K562 (cell line): ENCODE measurements around the gene THRSP. TPM values are rescaled to one million over a fixed set of nuclear protein-coding genes. Genes with fewer than 3 reads are reported as not detected.
A peak's percentile ranks its signal among the peaks of the same experiment; 100 is the strongest.

Source experiments
- ATAC-seq: fragments of 200-7000 bp; cut with Tn5 transposase; 3 replicates; pipeline ENCODE4 v1.9.1; 2020; ENCODE audit warnings: moderate library complexity
- BruUV-seq: library from RNA; stranded (reverse); fragments of 400-500 nt; replicated peaks from 2 replicates; lab custom pipeline; 2021; lab: Mats Ljungman, UMichigan
- CTCF ChIA-PET: fragments of 300-600 bp; formaldehyde crosslinking; extraction: SDS; loops from one replicate; lab custom pipeline; 2021; ENCODE audit warnings: low intra/inter-chr PET ratio; lab: Yijun Ruan, JAX
- POLR2A ChIA-PET: fragments of 300-600, 350-650 bp; sonication (Branson Sonifier 250); formaldehyde crosslinking; extraction: SDS; loops from one replicate; lab custom pipeline; 2021; ENCODE audit warnings: antibody characterized with exemption, inconsistent platforms; lab: Yijun Ruan, JAX
- DNase-seq, 4 experiments: peaks; one replicate each; pipeline versions ENCODE4 v3.0.0 to v3.0.0-alpha.2; 2011 to 2018; ENCODE audit warnings: low spot score in 3 of 4, mixed read lengths in 3 of 4; ENCODE audit errors: extremely low read depth in 1 of 4
- FAIRE-seq: peaks from 2 replicates; lab custom pipeline; 2011; peaks lifted over from hg19 to GRCh38; lab: Jason Lieb, UNC
- H2AFZ ChIP-seq: 2 replicates; pipeline ENCODE4 v1.6.0; 2011; ENCODE audit warnings: low read depth, low read length, control low read depth, inconsistent platforms
- H3K27ac ChIP-seq: fragments of 200-600 bp; 3 replicates; pipeline ENCODE4 v1.8.0; 2011; ENCODE audit warnings: low read depth, mild to moderate bottlenecking, control low read depth, inconsistent platforms, low read length, moderate library complexity, mixed read lengths; ENCODE audit errors: extremely low read depth
- H3K27me3 ChIP-seq, 2 experiments: fragments of 300-600 bp in 1 of 2; 2 replicates in 1 of 2; 3 replicates in 1 of 2; pipeline versions ENCODE4 v1.6.0 to v1.8.0; 2011; ENCODE audit warnings: inconsistent platforms in 2 of 2, low read length in 2 of 2, mild to moderate bottlenecking in 1 of 2, mixed read lengths in 1 of 2, moderate library complexity in 1 of 2; ENCODE audit not compliant: control insufficient read depth in 2 of 2, insufficient read depth in 2 of 2
- H3K36me3 ChIP-seq: fragments of 300-600 bp; 3 replicates; pipeline ENCODE4 v1.8.0; 2011; ENCODE audit warnings: mild to moderate bottlenecking, low read length, inconsistent platforms; ENCODE audit not compliant: control insufficient read depth, insufficient read depth
- H3K4me1 ChIP-seq, 2 experiments: fragments of 200-600 bp in 1 of 2; replicated peaks in 1 of 2; 2 replicates in 1 of 2; 3 replicates in 1 of 2; pipeline versions ENCODE4 v1.5.1 to v1.8.0; 2011; ENCODE audit warnings: inconsistent platforms in 2 of 2, low read length in 2 of 2, mild to moderate bottlenecking in 1 of 2, mixed read lengths in 1 of 2, moderate library complexity in 1 of 2; ENCODE audit not compliant: control insufficient read depth in 2 of 2, insufficient read depth in 2 of 2
- H3K4me2 ChIP-seq: 2 replicates; pipeline ENCODE4 v1.6.1; 2011; ENCODE audit warnings: low read length, control low read depth, inconsistent platforms, mixed read lengths; ENCODE audit not compliant: insufficient read depth
- H3K4me3 ChIP-seq: fragments of 200-600 bp; sonication (generic), shearing (Covaris generic); 2 replicates; pipeline ENCODE4 v1.5.1; 2016; ENCODE audit warnings: control low read depth, inconsistent platforms
- H3K79me2 ChIP-seq: fragments of 200-600 bp; 3 replicates; pipeline ENCODE4 v1.8.0; 2011; ENCODE audit warnings: low read length, inconsistent platforms; ENCODE audit not compliant: control insufficient read depth, insufficient read depth
- H3K9ac ChIP-seq, 2 experiments: 2 replicates each; pipeline versions ENCODE4 v1.6.0 to v1.6.1; 2011; ENCODE audit warnings: low read depth in 2 of 2, low read length in 2 of 2, control low read depth in 1 of 2, inconsistent platforms in 1 of 2, mild to moderate bottlenecking in 1 of 2, mixed read lengths in 1 of 2; ENCODE audit not compliant: insufficient read depth in 1 of 2
- H3K9me1 ChIP-seq: one replicate; pipeline ENCODE4 v1.6.0; 2011; ENCODE audit warnings: inconsistent platforms, mild to moderate bottlenecking, low read length, moderate library complexity; ENCODE audit not compliant: control insufficient read depth, insufficient read depth
- H3K9me3 ChIP-seq: replicated peaks from 2 replicates; pipeline ENCODE4 v1.5.1; 2011; ENCODE audit warnings: low read depth, low read length, inconsistent platforms; ENCODE audit not compliant: control insufficient read depth, insufficient read depth
- H4K20me1 ChIP-seq: replicated peaks from 2 replicates; pipeline ENCODE4 v1.6.1; 2011; ENCODE audit warnings: low read length, inconsistent platforms, mixed read lengths; ENCODE audit not compliant: control insufficient read depth, insufficient read depth
- ELF1 ChIP-seq: fragments of 200-800 bp; sonication (Bioruptor generic); IDR thresholded peaks from 2 replicates; pipeline ENCODE4 v1.6.1; 2016; ENCODE audit warnings: missing genetic modification characterization, missing compliant biosample characterization
- ESRRB ChIP-seq: fragments of 250-450 bp; sonication (Bioruptor Pico); IDR thresholded peaks from 2 replicates; pipeline ENCODE4 v1.5.0; 2020; ENCODE audit warnings: mild to moderate bottlenecking, moderate library complexity, borderline replicate concordance
- ETS2 ChIP-seq: IDR thresholded peaks from 2 replicates; pipeline ENCODE4 v1.6.1; 2016; ENCODE audit warnings: borderline replicate concordance, missing genetic modification characterization, mild to moderate bottlenecking, moderate library complexity, missing compliant biosample characterization; ENCODE audit not compliant: poor library complexity, severe bottlenecking
- MCM2 ChIP-seq: fragments of 450-650 bp; IDR thresholded peaks from 2 replicates; pipeline ENCODE4 v1.6.1; 2017; ENCODE audit warnings: low read depth, mild to moderate bottlenecking
- MTA3 ChIP-seq: fragments of 450-650 bp; formaldehyde crosslinking; IDR thresholded peaks from 2 replicates; pipeline ENCODE4 v1.6.1; 2017; ENCODE audit warnings: mild to moderate bottlenecking, borderline replicate concordance
- RBBP5 ChIP-seq: fragments of 200-600 bp; sonication (generic); IDR thresholded peaks from 2 replicates; pipeline ENCODE4 v1.6.1; 2012; ENCODE audit warnings: borderline replicate concordance, mild to moderate bottlenecking, low read length, control low read depth, inconsistent platforms; ENCODE audit not compliant: insufficient read depth, poor library complexity, severe bottlenecking
- SOX6 ChIP-seq: fragments of 450-650 bp; IDR thresholded peaks from 2 replicates; pipeline ENCODE4 v1.6.1; 2014; ENCODE audit warnings: mild to moderate bottlenecking
- ZBTB7A ChIP-seq: IDR thresholded peaks from 2 replicates; pipeline ENCODE4 v1.6.1; 2011; ENCODE audit warnings: low read depth, mild to moderate bottlenecking, low read length, moderate library complexity, borderline replicate concordance; ENCODE audit not compliant: control insufficient read depth
- ZNF165 ChIP-seq: fragments of 250-450 bp; sonication (Bioruptor Pico); IDR thresholded peaks from 2 replicates; pipeline ENCODE4 v1.4.0; 2020; ENCODE audit warnings: borderline replicate concordance
- ZNF561 ChIP-seq: fragments of 450-650 bp; formaldehyde crosslinking; conservative IDR thresholded peaks from 2 replicates; pipeline ENCODE4 v1.4.0; 2020; ENCODE audit warnings: mild to moderate bottlenecking, moderate library complexity
- WGBS: fragments of 100-300 bp; shearing (Covaris generic); methylation state at CpG from one replicate; pipeline ENCODE4 v1.1.6; 2016; ENCODE audit warnings: low coverage, mixed read lengths; ENCODE audit not compliant: insufficient coverage; ENCODE audit errors: missing lambda C conversion rate; 5-methylcytosine and 5-hydroxymethylcytosine counted together
- in situ Hi-C: fragments of 300-500 bp; cut with MboI; formaldehyde crosslinking; loops from 4 replicates; pipeline ENCODE4 v1.15.0; 2018; ENCODE audit warnings: inconsistent platforms, mixed read lengths
- intact Hi-C: fragments of 100-400 bp; cut with micrococcal nuclease; formaldehyde crosslinking; loops from 2 replicates; pipeline ENCODE4 v1.14.2; 2022
- polyA plus RNA-seq, 8 experiments: library from polyadenylated mRNA; depleted of rRNA in 4 of 8; stranded (reverse) in 5 of 8; unstranded in 3 of 8; fragments of >200 nt; fragmentation: Nextera tagmentation in 2 of 8; fragmentation: Illumina TruSeq in 1 of 8; extraction: Ambion mirVana in 2 of 8; extraction: Trizol in 1 of 8; gene quantifications; 2 replicates each; pipeline versions ENCODE4 v1.2.1 to v1.2.3, GENCODE V29; 2011 to 2014; ENCODE audit warnings: inconsistent platforms in 1 of 8, missing spikeins in 1 of 8
- total RNA-seq, 7 experiments: library from RNA; depleted of rRNA in 6 of 7; stranded (reverse); fragments of >200 nt in 6 of 7; fragmentation: Illumina TruSeq in 2 of 7; extraction: Trizol in 2 of 7; gene quantifications; 2 replicates each; pipeline versions ENCODE4 v1.2.1 to v1.2.3, GENCODE V29; 2011 to 2021; ENCODE audit warnings: low replicate concordance in 1 of 7
- TF ChIP-seq, protein P1 (sequence below): fragments of 150-350 bp; conservative IDR thresholded peaks from 2 replicates; pipeline ENCODE4 v1.6.1; 2014; ENCODE audit warnings: low read length
- TF ChIP-seq, protein P2 (sequence below): sonication (generic); formaldehyde crosslinking; IDR thresholded peaks from 2 replicates; pipeline ENCODE4 v1.8.0; 2022; ENCODE audit warnings: mild to moderate bottlenecking, missing genetic modification reagents
- TF ChIP-seq, protein P3 (sequence below): IDR thresholded peaks from 2 replicates; pipeline ENCODE4 v1.6.1; 2014; ENCODE audit warnings: antibody characterized with exemption

THRSP gene
- total and polyA plus RNA-seq, 9 of the 15 experiments (the other 6 are each of a cell fraction or from before 2014, with no cell fraction given), result 0.23 to 0.56 (median 0.31) TPM; not detected in 2

DNA sequence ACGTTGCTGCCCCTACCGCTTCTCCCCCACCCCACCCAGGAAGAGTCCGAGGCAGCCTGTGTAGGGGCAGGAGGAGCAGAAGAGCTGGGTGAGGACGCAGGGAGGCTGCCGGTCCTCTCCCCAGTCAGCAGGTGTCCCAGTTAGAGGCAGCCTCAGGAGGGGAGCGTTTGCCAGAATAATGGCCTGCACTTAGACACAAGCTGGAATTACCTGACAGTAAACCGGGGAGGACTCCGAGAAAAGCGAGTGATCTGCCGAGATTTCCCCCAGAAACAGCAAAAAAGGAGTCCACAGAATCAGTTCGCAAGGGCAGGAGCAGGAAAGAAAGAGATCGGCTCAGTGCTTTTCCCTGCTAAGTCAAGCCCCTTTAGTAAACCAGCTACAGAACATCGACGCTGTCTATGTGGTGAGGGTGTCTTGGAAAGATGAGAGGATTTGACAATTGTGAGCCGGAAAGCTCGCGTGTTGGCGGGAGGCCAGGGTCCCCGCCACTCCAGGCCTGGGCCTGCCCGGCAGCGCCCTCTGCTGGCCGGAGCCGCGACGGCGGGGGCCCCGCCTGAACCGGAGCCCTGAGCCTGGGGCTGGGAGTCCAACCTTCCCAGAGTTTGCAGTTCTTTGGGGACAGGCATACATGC, 17.7 kb upstream of the THRSP start (continued):
- TF ChIP-seq, protein P1, sequence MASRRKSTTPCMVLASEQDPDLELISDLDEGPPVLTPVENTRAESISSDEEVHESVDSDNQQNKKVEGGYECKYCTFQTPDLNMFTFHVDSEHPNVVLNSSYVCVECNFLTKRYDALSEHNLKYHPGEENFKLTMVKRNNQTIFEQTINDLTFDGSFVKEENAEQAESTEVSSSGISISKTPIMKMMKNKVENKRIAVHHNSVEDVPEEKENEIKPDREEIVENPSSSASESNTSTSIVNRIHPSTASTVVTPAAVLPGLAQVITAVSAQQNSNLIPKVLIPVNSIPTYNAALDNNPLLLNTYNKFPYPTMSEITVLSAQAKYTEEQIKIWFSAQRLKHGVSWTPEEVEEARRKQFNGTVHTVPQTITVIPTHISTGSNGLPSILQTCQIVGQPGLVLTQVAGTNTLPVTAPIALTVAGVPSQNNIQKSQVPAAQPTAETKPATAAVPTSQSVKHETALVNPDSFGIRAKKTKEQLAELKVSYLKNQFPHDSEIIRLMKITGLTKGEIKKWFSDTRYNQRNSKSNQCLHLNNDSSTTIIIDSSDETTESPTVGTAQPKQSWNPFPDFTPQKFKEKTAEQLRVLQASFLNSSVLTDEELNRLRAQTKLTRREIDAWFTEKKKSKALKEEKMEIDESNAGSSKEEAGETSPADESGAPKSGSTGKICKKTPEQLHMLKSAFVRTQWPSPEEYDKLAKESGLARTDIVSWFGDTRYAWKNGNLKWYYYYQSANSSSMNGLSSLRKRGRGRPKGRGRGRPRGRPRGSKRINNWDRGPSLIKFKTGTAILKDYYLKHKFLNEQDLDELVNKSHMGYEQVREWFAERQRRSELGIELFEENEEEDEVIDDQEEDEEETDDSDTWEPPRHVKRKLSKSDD, result 0 out of 2 replicates have a peak, but pooled peaks have one; percentile 63
- TF ChIP-seq ZBTB7A, result peak; percentile 57; the same call in 1 of the 2 replicates
- TF ChIP-seq MCM2, result no peak
- TF ChIP-seq SOX6, result peak; percentile 49; the same call in 1 of the 2 replicates
- peak; percentile 29; the same call in 1 of the 2 replicates for TF ChIP-seq MTA3

DNA sequence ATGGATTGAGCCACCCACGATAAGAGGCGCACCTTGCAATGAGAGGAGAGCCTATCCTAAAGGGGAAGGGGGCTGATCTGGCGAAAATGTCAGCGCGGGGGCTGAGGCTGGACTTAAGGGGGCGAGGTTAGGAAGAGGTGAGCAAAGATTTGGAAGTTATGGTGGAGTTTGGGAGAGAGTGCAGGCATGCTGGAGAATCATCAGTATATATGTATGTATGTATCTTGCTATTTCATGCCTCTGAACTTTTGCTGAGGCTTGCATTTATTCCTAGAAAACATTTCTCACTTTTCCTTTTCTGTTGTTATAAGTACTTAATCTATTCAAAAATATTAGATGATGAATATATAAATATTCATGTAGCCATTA, 17.2 kb upstream of the THRSP start:
- peak; percentile 3; the same call in 1 of the 3 replicates for ATAC-seq
- H3K9ac ChIP-seq, result peak overlapping the region in 1 of 2 experiments; percentile 77; a peak in 1 of 4 replicates
- no peak for FAIRE-seq
- 19% methylated on average over 4 of the region's 6 CpGs for WGBS
- no peaks in the 10 kb centered on the region for H3K9me3 ChIP-seq
- CTCF ChIA-PET, result interaction anchor here (0.6 to 0.9 kb wide), 2 partner anchors 33 to 46 kb away, joined by 3 read pairs; partner anchors contain the start of gene NDUFC2
- H3K27me3 ChIP-seq, result no peaks in the 10 kb centered on the region
- no peak overlapping the region for H3K4me3 ChIP-seq
- in situ Hi-C loops, result no loop called here
- POLR2A ChIA-PET, result interaction anchor here (0.6 to 1.4 kb wide), 3 partner anchors 18 to 173 kb away, joined by 3 to 4 read pairs (median 3); no protein-coding TSS in a partner anchor
- H3K36me3 ChIP-seq, result no peaks in the 10 kb centered on the region
- no peaks in the 10 kb centered on the region for H3K79me2 ChIP-seq
- no peaks in the 10 kb centered on the region for H4K20me1 ChIP-seq
- no peaks in the 10 kb centered on the region for H3K9me1 ChIP-seq
- BruUV-seq, result no TSS peak
- no peak overlapping the region for H3K27ac ChIP-seq
- H3K4me2 ChIP-seq, result peak overlapping the region; percentile 67
- no peak for DNase-seq
- intact Hi-C loops, result loop anchor here (2.0 to 10.0 kb wide), 4 partner anchors 44 to 392 kb away; partner anchors contain the start of genes AAMDC and RSF1
- H3K4me1 ChIP-seq, result peaks cover 27 to 33% of the 10 kb centered on the region in 2 experiments
- H2AFZ ChIP-seq, result peak overlapping the region; percentile 90
- TF ChIP-seq ZNF165 (CRISPR knock-in tag), result no peak
- TF ChIP-seq ETS2 (tag), result no peak
- TF ChIP-seq ZNF561 (CRISPR knock-in tag), result no peak
- TF ChIP-seq ESRRB (CRISPR knock-in tag), result no peak
- TF ChIP-seq RBBP5, result no peak
- TF ChIP-seq, protein P2, sequence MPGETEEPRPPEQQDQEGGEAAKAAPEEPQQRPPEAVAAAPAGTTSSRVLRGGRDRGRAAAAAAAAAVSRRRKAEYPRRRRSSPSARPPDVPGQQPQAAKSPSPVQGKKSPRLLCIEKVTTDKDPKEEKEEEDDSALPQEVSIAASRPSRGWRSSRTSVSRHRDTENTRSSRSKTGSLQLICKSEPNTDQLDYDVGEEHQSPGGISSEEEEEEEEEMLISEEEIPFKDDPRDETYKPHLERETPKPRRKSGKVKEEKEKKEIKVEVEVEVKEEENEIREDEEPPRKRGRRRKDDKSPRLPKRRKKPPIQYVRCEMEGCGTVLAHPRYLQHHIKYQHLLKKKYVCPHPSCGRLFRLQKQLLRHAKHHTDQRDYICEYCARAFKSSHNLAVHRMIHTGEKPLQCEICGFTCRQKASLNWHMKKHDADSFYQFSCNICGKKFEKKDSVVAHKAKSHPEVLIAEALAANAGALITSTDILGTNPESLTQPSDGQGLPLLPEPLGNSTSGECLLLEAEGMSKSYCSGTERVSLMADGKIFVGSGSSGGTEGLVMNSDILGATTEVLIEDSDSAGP (CRISPR knock-in tag), result no peak
- no peak for TF ChIP-seq ELF1 (tag)
- TF ChIP-seq, protein P3, sequence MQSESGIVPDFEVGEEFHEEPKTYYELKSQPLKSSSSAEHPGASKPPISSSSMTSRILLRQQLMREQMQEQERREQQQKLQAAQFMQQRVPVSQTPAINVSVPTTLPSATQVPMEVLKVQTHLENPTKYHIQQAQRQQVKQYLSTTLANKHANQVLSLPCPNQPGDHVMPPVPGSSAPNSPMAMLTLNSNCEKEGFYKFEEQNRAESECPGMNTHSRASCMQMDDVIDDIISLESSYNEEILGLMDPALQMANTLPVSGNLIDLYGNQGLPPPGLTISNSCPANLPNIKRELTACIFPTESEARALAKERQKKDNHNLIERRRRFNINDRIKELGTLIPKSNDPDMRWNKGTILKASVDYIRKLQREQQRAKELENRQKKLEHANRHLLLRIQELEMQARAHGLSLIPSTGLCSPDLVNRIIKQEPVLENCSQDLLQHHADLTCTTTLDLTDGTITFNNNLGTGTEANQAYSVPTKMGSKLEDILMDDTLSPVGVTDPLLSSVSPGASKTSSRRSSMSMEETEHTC, result no peak
